IMR-90 (cell line): Measurements from ENCODE around the gene GRIA2. TPM values are rescaled to one million over a fixed set of nuclear protein-coding genes. Genes with fewer than 3 reads are reported as not detected.
A peak's percentile ranks its signal among the peaks of the same experiment; 100 is the strongest.

Source experiments
- ATAC-seq: fragments of 200-7000 bp; cut with Tn5 transposase; 2 replicates; pipeline ENCODE4 v1.9.1; 2020; ENCODE audit warnings: low read depth, mild to moderate bottlenecking, moderate library complexity
- BruUV-seq: library from RNA; stranded (reverse); fragments of 400-500 nt; replicated peaks from 2 replicates; lab custom pipeline; 2021; lab: Mats Ljungman, UMichigan
- CTCF ChIA-PET: fragments of 300-600 bp; formaldehyde crosslinking; extraction: SDS; loops from one replicate; lab custom pipeline; 2021; ENCODE audit warnings: antibody characterized with exemption; lab: Yijun Ruan, JAX
- POLR2A ChIA-PET: fragments of 300-600 bp; sonication (Branson Sonifier 250); formaldehyde crosslinking; loops from one replicate; lab custom pipeline; 2022; ENCODE audit warnings: antibody characterized with exemption; ENCODE audit not compliant: unreplicated experiment; lab: Charles Lee
- DNase-seq: peaks from one replicate; pipeline ENCODE4 v3.0.0; 2013
- H2AFZ ChIP-seq: replicated peaks from 2 replicates; pipeline ENCODE3; 2013; ENCODE audit warnings: low read length, mild to moderate bottlenecking; ENCODE audit not compliant: poor library complexity
- H2AK5ac ChIP-seq: 2 replicates; pipeline ENCODE4 v1.6.1; 2013; ENCODE audit warnings: low read depth, low read length, inconsistent platforms
- H2AK9ac ChIP-seq: replicated peaks from 2 replicates; pipeline ENCODE3; 2013; ENCODE audit warnings: mild to moderate bottlenecking, low read depth, low read length, moderate library complexity; ENCODE audit not compliant: poor library complexity
- H2BK120ac ChIP-seq: 2 replicates; pipeline ENCODE4 v1.6.1; 2013; ENCODE audit warnings: low read depth, low read length, inconsistent platforms
- H2BK15ac ChIP-seq: 3 replicates; pipeline ENCODE4 v1.6.1; 2013; ENCODE audit warnings: low read depth, low read length, inconsistent platforms
- H2BK20ac ChIP-seq: 2 replicates; pipeline ENCODE4 v1.6.1; 2013; ENCODE audit warnings: low read depth, mild to moderate bottlenecking, inconsistent platforms, low read length, moderate library complexity
- H2BK5ac ChIP-seq: 2 replicates; pipeline ENCODE4 v1.6.1; 2013; ENCODE audit warnings: mild to moderate bottlenecking, low read depth, low read length, inconsistent platforms; ENCODE audit not compliant: poor library complexity, severe bottlenecking
- H3K14ac ChIP-seq: replicated peaks from 2 replicates; pipeline ENCODE4 v1.6.1; 2013; ENCODE audit warnings: low read depth, low read length, inconsistent platforms
- H3K18ac ChIP-seq: 2 replicates; pipeline ENCODE4 v1.6.1; 2013; ENCODE audit warnings: low read depth, low read length, control low read depth
- H3K23ac ChIP-seq: 2 replicates; pipeline ENCODE4 v1.6.1; 2013; ENCODE audit warnings: low read depth, low read length, inconsistent platforms
- H3K27ac ChIP-seq: 2 replicates; pipeline ENCODE4 v1.5.1; 2013; ENCODE audit warnings: mild to moderate bottlenecking, control low read depth, low read length; ENCODE audit not compliant: insufficient read depth
- H3K27me3 ChIP-seq: 2 replicates; pipeline ENCODE4 v1.6.1; 2013; ENCODE audit warnings: low read length; ENCODE audit not compliant: control insufficient read depth, insufficient read depth
- H3K36me3 ChIP-seq: 2 replicates; pipeline ENCODE4 v1.6.1; 2013; ENCODE audit warnings: low read length, mixed read lengths; ENCODE audit not compliant: control insufficient read depth, insufficient read depth
- H3K4ac ChIP-seq: 2 replicates; pipeline ENCODE4 v1.6.1; 2013; ENCODE audit warnings: low read depth, low read length, inconsistent platforms
- H3K4me1 ChIP-seq: 2 replicates; pipeline ENCODE4 v1.6.1; 2013; ENCODE audit warnings: low read length, mixed read lengths; ENCODE audit not compliant: control insufficient read depth, insufficient read depth
- H3K4me2 ChIP-seq: 2 replicates; pipeline ENCODE4 v1.6.1; 2013; ENCODE audit warnings: low read depth, mild to moderate bottlenecking, control low read depth, low read length, moderate library complexity
- H3K4me3 ChIP-seq: 2 replicates; pipeline ENCODE4 v1.5.1; 2013; ENCODE audit warnings: low read depth, mild to moderate bottlenecking, control low read depth, low read length, moderate library complexity; ENCODE audit not compliant: insufficient read depth
- H3K56ac ChIP-seq: 2 replicates; pipeline ENCODE4 v1.6.1; 2013; ENCODE audit warnings: low read length, inconsistent platforms; ENCODE audit not compliant: insufficient read depth; ENCODE audit errors: extremely low read depth
- H3K79me1 ChIP-seq, 2 experiments: 2 replicates each; pipeline ENCODE4 v1.6.1; 2013; ENCODE audit warnings: low read length in 2 of 2, inconsistent platforms in 1 of 2, low read depth in 1 of 2
- H3K9ac ChIP-seq: 2 replicates; pipeline ENCODE4 v1.6.1; 2013; ENCODE audit warnings: low read depth, low read length, control low read depth
- H3K9me1 ChIP-seq: 2 replicates; pipeline ENCODE4 v1.6.1; 2013; ENCODE audit warnings: low read length, inconsistent platforms; ENCODE audit not compliant: insufficient read depth
- H3K9me3 ChIP-seq: 2 replicates; pipeline ENCODE4 v1.6.1; 2013; ENCODE audit warnings: low read length; ENCODE audit not compliant: control insufficient read depth, insufficient read depth
- H4K20me1 ChIP-seq: 2 replicates; pipeline ENCODE4 v1.6.1; 2013; ENCODE audit warnings: low read length, inconsistent platforms; ENCODE audit not compliant: insufficient read depth
- H4K5ac ChIP-seq: 2 replicates; pipeline ENCODE4 v1.6.1; 2013; ENCODE audit warnings: mild to moderate bottlenecking, low read depth, low read length, control low read depth
- H4K8ac ChIP-seq, 2 experiments: 2 replicates each; pipeline ENCODE4 v1.6.1; 2013; ENCODE audit warnings: low read depth in 2 of 2, low read length in 2 of 2, control low read depth in 1 of 2, inconsistent platforms in 1 of 2
- H4K91ac ChIP-seq: 2 replicates; pipeline ENCODE4 v1.6.1; 2013; ENCODE audit warnings: low read depth, low read length, inconsistent platforms; ENCODE audit not compliant: insufficient read depth
- BHLHE40 ChIP-seq: fragments of 150-350 bp; IDR thresholded peaks from 2 replicates; pipeline ENCODE4 v1.6.1; 2016; ENCODE audit warnings: mild to moderate bottlenecking, low read depth, low read length
- CHD1 ChIP-seq: IDR thresholded peaks from 2 replicates; pipeline ENCODE4 v1.6.1; 2012; ENCODE audit warnings: low read depth, low read length, improper control_type of control experiment
- CTCF ChIP-seq: conservative IDR thresholded peaks from 2 replicates; pipeline ENCODE4 v1.5.1; 2012; ENCODE audit warnings: mild to moderate bottlenecking, low read depth, low read length, improper control_type of control experiment
- FOS ChIP-seq: fragments of 150-350 bp; IDR thresholded peaks from 2 replicates; pipeline ENCODE4 v1.6.1; 2016; ENCODE audit warnings: low read depth, low read length
- MAFK ChIP-seq: IDR thresholded peaks from 2 replicates; pipeline ENCODE4 v1.6.1; 2012; ENCODE audit warnings: low read depth, low read length, improper control_type of control experiment
- MXI1 ChIP-seq: IDR thresholded peaks from 2 replicates; pipeline ENCODE4 v1.6.1; 2012; ENCODE audit warnings: low read depth, mild to moderate bottlenecking, low read length, moderate library complexity, borderline replicate concordance
- NFE2L2 ChIP-seq: fragments of 150-350 bp; IDR thresholded peaks from 2 replicates; pipeline ENCODE4 v1.6.1; 2016; ENCODE audit warnings: low read depth, mild to moderate bottlenecking, low read length
- POLR2A ChIP-seq: IDR thresholded peaks from 2 replicates; pipeline ENCODE4 v1.6.1; 2012; ENCODE audit warnings: mild to moderate bottlenecking, low read depth, low read length
- RAD21 ChIP-seq: IDR thresholded peaks from 2 replicates; pipeline ENCODE4 v1.6.1; 2012; ENCODE audit warnings: low read length, improper control_type of control experiment
- RCOR1 ChIP-seq: IDR thresholded peaks from 2 replicates; pipeline ENCODE4 v1.6.1; 2012; ENCODE audit warnings: mild to moderate bottlenecking, low read length, improper control_type of control experiment; ENCODE audit not compliant: insufficient replicate concordance
- RFX5 ChIP-seq: IDR thresholded peaks from 2 replicates; pipeline ENCODE4 v1.8.0; 2012; ENCODE audit warnings: low read depth, mild to moderate bottlenecking, low read length, moderate library complexity
- SMC3 ChIP-seq: fragments of 150-350 bp; IDR thresholded peaks from 2 replicates; pipeline ENCODE4 v1.6.1; 2016; ENCODE audit warnings: low read depth, mild to moderate bottlenecking, antibody characterized with exemption, low read length, moderate library complexity
- USF2 ChIP-seq: fragments of 150-350 bp; IDR thresholded peaks from 2 replicates; pipeline ENCODE4 v1.6.1; 2017; ENCODE audit warnings: mild to moderate bottlenecking, antibody characterized with exemption, low read length, low read depth
- WGBS, 2 experiments: methylation state at CpG; one replicate each; pipeline versions ENCODE4 v1.1.5 to v1.1.7; 2013; ENCODE audit warnings: missing lambda C conversion rate in 2 of 2; ENCODE audit not compliant: insufficient read length in 1 of 2; ENCODE audit errors: extremely low coverage in 2 of 2; 5-methylcytosine and 5-hydroxymethylcytosine counted together
- dilution Hi-C: fragments of 300-500 bp; cut with HindIII; formaldehyde crosslinking; loops from one replicate; pipeline ENCODE4 v1.14.3; 2018; ENCODE audit warnings: low sequenced_read_pairs; ENCODE audit not compliant: unreplicated experiment
- in situ Hi-C: fragments of 300-500 bp; cut with MboI; formaldehyde crosslinking; loops from 3 replicates; pipeline ENCODE4 v1.14.3; 2019; ENCODE audit warnings: low sequenced_read_pairs, inconsistent platforms, mixed read lengths
- intact Hi-C: fragments of 100-400 bp; cut with micrococcal nuclease; formaldehyde crosslinking; loops from 2 replicates; pipeline ENCODE4 v1.10.0; 2022
- polyA plus RNA-seq, 3 experiments: library from polyadenylated mRNA; depleted of rRNA; stranded (reverse); fragments of >200 nt; gene quantifications; 2 replicates each; pipeline ENCODE4 v1.2.3, GENCODE V29; 2012; ENCODE audit warnings: low replicate concordance in 1 of 3
- total RNA-seq: library from RNA; depleted of rRNA; stranded (reverse); fragments of >200 nt; gene quantifications from 2 replicates; pipeline ENCODE4 v1.2.3, GENCODE V29; 2012
- TF ChIP-seq, protein P1 (sequence below): fragments of 150-350 bp; IDR thresholded peaks from 2 replicates; pipeline ENCODE4 v1.6.1; 2016; ENCODE audit warnings: low read depth, mild to moderate bottlenecking, low read length, moderate library complexity, borderline replicate concordance

Gene GRIA2
- total and polyA plus RNA-seq, 2 of the 4 experiments (the other 2 are of a cell fraction) = not detected

DNA sequence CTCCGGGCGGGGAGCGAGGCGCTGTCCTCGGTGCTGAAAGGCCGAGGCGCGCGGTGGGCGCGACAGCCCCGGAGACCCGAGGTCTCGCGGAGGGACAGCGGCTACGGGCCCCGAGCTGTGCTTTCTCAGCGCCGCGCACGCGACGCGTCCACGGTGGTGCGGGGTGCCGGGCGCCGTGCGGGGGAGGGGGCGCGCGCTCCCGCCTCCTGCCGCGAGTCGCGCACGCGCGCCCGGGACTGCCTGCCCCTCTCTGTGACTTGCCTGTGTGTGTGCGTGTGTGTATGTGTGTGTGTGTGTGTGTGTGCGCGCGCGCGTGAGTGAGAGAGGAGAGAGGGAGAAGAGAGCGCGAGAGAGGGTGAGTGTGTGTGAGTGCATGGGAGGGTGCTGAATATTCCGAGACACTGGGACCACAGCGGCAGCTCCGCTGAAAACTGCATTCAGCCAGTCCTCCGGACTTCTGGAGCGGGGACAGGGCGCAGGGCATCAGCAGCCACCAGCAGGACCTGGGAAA lies at the start of gene GRIA2 (continued):
- no peak for TF ChIP-seq RCOR1
- TF ChIP-seq BHLHE40 = peak; percentile 65
- TF ChIP-seq CHD1 = no peak

GRCh38 chr4:157172011-157172410 lies 48.5 kb upstream of the GRIA2 start:
- Histone ChIP-seq H2AFZ (no peak overlapping the region), H3K9me1 (no peaks in the 10 kb centered on the region), H4K5ac (no peak overlapping the region), H2AK5ac (no peak overlapping the region), H3K4me3 (no peak overlapping the region), H3K4me1 (no peaks in the 10 kb centered on the region), H2AK9ac (no peak overlapping the region), H3K4me2 (no peak overlapping the region), H2BK15ac (no peak overlapping the region), H3K27ac (no peak overlapping the region), H3K18ac (no peak overlapping the region), H4K91ac (no peak overlapping the region), H2BK5ac (no peak overlapping the region), H3K36me3 (no peaks in the 10 kb centered on the region), H3K79me1 (no peaks in the 10 kb centered on the region), H3K4ac (no peak overlapping the region), H2BK120ac (no peak overlapping the region), H4K8ac (no peak overlapping the region), H3K9ac (no peak overlapping the region), H3K14ac (no peak overlapping the region), H4K20me1 (no peaks in the 10 kb centered on the region), H3K9me3 (no peaks in the 10 kb centered on the region), H2BK20ac (no peak overlapping the region), H3K27me3 (no peaks in the 10 kb centered on the region), H3K56ac (no peak overlapping the region), H3K23ac (no peak overlapping the region)
- ChIA-PET POLR2A (no interaction called here), CTCF (interaction anchor here (0.6 kb wide), 1 partner anchor 115 kb away, joined by 3 read pairs; no protein-coding TSS in a partner anchor)
- WGBS, 2 experiments = no CpG with 5 or more reads among the region's 3 CpGs
- ATAC-seq = no peak
- DNase-seq = peak; percentile 31
- in situ Hi-C loops (no loop called here), dilution Hi-C loops (no loop called here), intact Hi-C loops (loop anchor here (5.0 kb wide), 1 partner anchor 200 kb away; the partner anchor contains the start of gene PDGFC)
- no TSS peak for BruUV-seq
- TF ChIP-seq MXI1 (no peak), NFE2L2 (no peak), FOS (no peak), RAD21 (peak; percentile 49), MAFK (no peak), BHLHE40 (no peak), POLR2A (no peak), SMC3 (peak; percentile 31; the same call in 1 of the 2 replicates), RFX5 (no peak), USF2 (no peak), CTCF (peak; percentile 47)
- TF ChIP-seq, protein P1, sequence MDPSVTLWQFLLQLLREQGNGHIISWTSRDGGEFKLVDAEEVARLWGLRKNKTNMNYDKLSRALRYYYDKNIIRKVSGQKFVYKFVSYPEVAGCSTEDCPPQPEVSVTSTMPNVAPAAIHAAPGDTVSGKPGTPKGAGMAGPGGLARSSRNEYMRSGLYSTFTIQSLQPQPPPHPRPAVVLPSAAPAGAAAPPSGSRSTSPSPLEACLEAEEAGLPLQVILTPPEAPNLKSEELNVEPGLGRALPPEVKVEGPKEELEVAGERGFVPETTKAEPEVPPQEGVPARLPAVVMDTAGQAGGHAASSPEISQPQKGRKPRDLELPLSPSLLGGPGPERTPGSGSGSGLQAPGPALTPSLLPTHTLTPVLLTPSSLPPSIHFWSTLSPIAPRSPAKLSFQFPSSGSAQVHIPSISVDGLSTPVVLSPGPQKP = no peak
